Stimulated activated CD8-positive, alpha-beta memory T cell treated with anti-CD3 and anti-CD28 coated beads, Interleukin-4, amount 100 ng/mL, for 48 hours (primary cell): ENCODE results near the gene EPHA1.

Experiments
- DNase-seq: peaks from one replicate; pipeline ENCODE4 v3.0.0-alpha.2; 2020

The EPHA1 gene

DNA sequence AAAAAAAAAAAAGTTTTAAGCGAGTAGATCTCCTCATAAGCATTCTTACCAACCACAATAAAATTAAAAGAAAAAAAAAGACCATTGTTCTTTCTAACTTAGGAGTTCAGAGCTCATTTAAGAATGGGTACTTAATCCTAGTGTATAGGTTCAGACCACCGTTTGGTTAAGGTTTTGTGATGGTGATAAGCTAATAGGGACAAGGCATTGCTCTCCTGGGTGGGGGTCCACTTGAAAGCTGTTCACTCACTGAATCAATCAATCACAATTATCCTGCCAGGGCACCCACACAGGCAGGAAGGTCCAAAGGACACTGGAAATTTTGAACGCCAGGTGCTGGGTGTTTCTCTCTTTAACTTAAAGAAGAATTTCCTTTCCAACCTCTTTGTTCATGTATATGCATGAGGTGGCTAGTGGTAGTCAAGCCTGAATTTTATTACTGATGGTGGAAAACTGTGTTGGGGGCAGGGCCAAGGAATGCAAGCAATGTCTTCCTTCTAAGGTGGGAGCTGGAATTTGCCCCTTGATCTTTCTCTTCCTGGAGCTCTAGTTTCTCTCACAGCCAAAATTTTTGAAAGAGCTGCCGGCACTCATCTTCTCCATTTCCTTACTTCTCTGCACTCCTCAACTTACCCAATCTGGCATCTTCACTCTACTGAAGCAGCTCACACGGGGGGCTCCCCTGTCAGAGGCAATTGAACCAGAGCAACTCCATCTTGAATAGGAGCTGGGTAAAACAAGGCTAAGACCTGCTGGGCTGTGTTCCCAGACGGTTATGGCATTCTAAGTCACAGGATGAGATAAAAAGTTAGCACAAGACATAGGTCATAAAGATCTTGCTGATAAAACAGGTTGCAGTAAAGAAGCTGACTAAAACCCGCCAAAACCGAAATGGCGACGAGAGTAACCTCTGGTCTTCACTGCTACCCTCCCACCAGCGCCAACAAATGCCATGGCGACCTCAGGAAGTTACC is 38.7 kb downstream of the EPHA1 start:
- DNase-seq: no peak

DNA sequence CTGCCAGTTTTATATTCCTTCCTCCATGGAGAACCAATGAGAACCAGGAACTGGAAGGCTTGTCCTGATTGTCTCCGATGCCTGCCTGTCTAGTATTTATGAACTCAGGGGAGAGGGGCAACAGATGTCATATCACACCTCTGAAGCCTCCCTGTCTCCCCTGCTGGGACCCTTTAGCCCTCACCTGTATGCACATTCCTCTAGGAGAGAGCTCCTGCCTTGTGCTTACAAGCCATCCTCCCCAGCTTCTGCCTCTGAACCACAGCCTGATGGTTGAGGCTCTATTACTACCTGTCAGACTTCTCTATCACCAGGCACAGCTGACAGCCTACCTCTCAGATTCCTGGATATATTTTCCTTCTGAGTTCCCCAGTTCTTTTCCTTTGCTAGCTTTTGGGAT is 40.3 kb downstream of the EPHA1 start:
- DNase-seq: no peak

DNA sequence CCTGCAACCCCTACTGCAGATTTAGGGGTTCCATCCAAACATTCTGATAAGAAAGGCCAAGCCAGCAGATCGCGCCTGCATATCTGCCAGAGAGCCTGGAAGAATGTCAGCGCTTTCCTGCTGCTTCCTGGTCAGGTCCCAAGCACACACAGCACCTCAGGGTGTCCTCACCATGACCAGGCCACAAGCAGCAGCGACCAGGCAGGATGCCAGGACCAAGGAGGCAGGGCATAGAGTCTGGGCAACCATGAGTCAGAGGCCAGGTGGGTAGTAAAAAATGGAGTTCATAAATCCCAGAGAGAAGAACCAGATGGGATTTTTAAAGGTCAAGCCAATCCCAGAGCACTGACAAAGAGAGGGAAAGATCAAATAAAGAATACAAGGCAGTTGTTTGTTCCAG is 40.7 kb downstream of the EPHA1 start:
- no peak for DNase-seq

DNA sequence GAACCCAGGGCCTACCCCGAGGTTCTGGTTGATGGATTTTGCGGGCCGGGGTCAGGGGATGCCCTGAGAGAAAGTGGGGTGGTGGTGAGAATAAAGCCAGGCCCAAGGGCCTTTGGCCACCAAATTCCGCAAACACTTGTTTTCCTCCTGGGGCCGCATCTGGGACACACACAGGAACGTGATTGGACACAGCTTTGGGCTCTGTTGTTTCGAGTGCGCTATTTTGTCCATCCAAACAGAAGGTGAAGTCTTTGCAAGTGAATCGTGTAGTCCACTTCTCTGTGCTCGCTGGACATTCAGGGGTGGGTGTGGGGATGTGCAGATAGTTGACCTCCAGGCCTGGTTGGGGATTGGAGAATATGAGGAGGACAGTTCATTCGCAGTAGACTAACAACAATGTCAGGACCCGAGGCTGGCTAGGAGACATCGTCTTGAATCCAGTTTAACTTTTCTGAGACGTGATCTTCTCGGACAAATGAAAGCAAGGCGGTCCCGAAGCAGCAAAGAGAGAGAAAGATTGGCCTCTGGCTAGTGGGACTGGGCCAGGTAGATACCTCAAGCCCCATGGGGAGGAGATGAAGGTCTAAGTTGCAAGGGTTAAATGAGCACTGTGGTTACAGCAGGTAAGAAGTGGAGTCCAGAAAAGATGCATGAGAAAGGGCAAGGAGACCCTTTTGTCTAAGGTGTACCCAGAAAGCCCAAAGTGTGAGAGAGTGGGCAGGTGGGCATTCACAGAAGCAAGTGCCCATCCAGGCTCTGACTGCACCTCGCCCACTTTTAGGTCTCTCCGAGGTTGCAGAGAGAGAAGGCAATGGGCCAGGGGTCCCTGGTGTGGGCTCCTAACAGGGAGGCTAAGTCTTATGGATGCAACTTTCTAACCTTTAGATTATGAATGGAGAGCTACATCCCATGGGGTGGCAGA is 45.4 kb downstream of the EPHA1 start:
- no peak for DNase-seq

DNA sequence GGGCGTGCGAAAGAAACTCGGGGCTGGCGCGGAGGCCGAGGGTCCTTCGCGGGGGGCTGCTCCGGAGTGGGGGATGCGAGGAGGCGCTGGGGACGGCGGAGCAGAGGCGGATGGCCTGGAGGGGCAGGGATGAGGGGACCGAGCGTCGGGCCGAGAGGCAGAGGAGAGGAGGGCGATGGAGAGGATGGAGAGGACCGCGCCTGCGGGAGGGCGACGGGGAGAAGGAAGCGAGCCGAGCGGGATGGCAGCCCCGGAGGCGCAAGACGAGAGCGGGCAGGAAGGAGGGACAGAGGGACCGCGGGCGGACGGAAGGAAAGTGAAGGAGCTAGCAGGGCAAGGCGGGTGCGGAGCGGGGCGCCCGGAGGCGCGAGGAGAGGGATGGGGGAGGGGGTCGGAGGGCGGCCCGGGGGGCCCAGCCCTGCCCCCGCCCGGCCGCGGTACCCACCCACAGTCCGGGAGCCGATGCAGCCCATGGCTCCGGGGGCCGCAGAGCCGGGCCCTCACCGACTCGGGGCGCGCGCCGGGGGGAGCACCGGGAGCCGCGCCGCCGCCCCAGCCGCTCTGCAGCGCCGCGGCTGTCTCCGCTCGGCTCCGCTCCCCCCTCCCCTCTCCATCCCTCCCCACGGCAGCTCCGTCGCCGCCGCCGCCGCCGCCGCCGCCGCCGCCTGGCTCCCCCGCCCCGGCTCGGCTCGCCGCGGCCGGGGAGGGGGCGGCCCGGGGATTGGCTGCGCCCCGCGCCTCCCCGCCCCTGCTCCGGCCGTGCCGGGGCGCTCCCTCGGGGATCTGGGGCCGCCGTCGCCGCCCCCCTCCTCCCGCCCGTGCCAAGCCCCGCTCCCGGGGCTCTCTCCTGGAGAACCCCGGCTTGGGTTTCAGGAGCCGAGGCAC is 46.3 kb downstream of the EPHA1 start, which contains the start of gene FAM131B:
FAM131B (minus strand) TSS at position 583 of the 885 bp plus-strand sequence; CDS start at position 473, 110 bp downstream.
- peak; percentile 52 for DNase-seq

DNA sequence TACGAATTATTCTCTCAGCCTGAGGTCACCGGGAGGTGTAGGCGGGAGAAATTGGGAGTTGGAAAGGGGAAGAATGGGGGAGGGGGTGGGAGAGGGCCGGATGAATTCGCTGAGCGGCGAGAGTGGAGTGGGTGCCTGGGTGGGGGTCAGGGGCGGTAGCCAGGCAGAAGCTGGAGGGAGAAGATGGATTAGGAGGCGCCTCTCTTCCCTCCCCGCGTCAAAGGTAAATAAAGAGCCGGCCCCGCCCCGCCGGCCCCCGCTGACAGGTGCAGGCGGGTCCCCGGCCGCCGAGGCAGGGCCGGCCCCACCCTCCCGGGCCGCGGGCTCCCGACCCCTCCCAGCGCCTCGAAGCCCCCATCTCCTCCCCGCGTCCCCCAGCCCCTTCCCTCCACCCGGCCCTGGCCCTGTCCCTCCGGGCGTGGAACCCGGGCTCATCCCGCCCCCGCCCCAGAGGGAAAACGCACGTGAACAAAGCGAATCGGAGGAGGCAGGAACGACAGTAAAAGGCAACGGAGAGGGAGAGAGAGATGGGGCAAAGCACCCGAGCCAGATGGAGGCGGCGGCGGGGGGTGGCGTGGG is 47.0 kb downstream of the EPHA1 start:
- DNase-seq: no peak

DNA sequence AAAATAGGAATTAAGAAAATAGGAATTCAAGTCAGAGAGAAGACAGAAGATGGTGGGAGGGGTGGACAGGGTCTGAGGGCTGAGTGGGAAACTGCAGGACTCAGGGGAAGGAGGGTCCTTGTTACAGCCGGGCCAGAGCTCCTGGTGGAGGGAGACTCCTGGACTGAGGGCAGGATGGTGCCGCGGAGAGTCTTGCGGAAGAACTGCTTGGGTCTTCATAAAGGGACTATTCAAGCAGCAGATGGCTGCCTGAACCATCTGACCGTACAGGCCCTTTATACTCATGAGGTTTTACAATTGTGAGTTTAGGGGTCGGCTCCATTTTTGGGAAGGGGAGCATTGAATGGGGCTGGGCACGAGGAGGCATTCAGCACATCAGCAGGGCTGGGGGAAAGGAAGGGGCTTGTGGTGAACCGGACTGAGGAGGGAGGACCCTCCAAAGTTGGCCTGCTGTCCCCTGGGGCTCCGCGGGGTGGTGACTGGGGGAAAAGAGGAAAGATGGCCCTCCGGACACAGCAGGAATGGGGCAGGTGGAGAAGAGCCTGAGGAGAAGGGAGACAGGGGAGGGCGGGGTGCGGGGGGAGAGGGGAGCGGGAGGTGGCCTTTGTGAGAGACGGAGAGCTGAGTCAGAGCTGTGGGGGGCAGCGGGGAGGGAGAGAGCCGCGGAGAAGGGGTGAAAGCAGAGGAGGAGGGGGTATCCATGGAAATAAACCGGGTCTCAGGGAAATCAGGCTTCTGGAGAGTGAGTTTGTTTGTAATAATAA is 47.7 kb downstream of the EPHA1 start:
- no peak for DNase-seq

DNA sequence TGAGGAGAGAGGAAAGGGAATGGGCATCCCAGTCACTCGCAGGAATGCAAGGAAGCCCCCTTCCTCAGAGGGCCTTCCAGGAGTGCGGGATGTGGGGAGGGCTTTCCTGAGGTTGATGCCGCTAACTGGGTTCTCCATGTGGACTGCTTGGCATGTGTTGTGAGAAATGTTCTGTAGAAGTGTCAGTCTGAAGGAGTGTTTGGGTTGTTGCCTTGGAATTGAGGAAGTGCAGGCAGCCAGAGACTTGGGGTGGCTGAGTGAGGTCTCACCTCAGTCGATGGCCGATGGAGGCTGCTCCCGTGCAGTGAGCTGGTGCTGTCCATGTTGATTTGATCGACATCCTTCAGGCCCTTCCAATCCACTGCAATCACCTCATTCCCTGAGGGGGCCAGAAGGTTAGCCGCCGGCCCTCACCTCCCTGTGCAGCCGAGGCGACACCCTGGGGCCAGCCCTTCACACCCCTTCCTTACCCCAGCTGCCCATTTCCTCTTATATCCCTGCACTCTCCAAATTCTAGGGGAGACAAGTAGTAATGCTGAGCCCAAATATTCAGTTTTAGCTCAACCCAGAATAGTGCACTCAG is 48.8 kb downstream of the EPHA1 start:
- no peak for DNase-seq

DNA sequence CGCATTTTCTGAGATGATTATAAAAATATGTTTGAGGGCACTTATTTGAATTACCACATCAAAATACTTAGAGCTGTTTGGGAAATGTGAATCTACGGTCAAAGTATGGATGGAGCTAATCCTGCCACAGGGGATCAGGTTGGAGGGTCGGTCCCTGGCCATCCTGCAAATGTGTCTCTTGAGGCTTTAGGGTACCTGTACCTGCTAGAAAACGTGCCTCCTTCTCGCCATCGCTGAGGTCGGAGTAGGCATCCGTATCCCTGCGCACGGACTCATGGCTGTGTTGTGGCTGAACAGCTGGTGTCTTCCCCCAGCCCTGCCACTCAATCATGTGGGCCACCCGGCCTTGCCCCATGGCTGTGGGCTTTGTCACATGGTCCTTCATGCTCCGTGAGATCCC is 50.0 kb downstream of the EPHA1 start:
- no peak for DNase-seq

DNA sequence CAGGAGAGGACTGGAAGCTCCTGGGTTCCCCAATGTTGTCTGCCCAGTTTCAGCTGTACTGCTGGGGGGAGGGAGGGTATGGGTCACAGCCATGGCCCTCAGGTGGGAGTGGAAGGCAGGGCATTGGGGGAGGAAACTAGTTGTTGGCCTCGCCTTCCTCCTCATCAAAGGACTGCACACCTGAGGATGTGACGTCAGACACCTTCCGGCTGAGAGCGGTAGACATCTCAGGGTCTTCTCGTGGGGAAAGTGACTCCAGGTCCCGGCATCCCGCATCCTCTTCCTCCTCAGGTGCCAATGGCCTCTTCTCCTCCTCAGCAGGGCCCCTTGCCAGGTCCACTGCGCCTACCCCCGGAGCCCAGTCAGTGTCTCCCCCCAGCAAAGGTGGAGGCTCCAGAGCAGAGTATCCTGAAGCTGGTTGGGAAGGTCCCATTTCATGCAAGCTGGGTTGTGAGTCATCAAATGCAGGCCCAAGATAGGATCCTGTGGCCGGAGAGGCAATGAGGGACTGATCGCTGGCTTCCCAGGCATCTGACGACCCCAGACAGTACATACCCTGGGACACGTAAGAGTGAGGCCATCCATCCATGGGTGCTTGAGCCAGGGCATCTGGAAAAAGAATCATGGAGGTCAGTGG is 52.1 kb downstream of the EPHA1 start:
- no peak for DNase-seq

DNA sequence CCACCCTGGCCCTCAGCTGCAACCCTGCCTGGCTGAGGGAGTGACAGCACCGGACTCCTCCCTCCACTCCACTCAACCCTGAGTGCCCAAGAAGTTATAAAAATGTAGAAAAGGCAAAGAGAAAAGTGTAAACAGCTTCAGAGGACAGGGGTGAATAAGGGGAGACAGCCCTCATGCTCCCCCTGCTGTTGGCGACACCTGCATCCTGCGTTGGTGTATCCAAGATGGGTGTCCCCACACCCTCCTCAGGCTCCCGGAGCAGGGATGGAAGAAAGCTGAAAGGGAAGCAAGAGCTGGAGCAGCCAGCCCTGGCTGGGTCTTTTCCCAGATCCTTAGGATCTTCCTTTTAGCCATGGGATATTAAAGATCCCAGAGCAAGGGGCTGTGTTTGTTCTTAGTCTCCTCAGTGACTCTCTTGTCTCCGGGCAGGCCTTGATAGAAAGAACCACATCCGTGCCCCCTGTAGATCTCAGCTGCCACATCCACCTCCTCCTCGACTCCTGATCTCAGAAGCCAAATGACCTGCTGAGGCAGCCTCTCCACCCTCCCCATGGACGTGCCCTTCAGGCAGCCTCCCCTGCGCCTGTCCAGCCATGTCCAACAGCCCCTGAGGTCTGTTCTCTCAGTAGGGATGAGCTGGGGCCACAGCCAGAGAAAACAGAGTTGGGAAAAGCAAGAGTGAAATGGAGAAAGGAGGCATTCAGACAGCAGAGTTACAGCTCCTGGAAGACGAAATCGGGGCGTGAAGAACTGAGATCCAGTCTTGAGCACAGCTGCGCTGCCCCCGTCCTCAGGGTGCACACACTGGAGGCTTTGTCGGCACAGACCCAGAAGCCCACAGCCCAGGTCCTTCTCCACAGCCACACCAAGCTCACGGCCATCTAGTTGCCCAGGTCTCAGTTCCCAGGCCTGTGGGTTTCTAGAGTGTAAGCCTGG is 52.9 kb downstream of the EPHA1 start:
- no peak for DNase-seq

DNA sequence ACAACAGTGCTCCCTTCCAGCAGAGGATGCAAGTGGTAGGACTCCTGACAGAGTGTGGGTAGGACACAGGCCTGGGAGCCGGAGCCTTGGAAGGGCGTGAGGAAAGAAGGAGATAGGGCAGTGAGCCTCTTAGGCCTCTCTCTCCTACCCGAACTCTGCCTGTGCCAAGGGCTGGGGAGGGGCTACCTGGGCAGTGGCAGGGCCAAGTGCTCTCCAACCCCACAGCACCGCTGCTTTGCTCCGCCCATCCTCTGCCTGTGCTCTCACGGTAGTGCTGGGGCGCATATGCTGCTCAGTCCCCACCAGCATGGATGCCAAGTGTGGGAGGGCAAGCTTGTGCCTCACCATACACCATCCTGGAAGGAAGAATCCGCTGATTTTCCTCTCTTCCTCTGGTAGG is 53.7 kb downstream of the EPHA1 start:
- no peak for DNase-seq

DNA sequence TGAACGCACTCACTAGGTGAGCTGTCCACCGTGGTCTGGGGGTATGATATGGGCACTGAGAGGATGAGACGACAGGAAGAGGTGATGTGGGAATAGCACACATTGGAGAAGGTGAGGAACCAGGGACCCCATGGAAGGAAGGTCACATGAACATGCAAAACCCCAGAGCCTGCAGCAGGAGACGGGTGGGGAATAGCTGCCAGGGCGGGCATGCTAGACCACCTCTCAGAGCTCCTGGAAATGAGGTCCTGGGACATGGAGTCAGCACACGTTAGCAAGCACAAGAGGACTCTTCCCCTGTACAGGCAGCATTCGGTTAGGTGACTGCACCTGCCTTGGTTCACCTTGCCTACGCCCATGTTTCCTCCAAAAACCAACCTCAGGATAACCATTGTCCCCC is 54.3 kb downstream of the EPHA1 start:
- DNase-seq: no peak

DNA sequence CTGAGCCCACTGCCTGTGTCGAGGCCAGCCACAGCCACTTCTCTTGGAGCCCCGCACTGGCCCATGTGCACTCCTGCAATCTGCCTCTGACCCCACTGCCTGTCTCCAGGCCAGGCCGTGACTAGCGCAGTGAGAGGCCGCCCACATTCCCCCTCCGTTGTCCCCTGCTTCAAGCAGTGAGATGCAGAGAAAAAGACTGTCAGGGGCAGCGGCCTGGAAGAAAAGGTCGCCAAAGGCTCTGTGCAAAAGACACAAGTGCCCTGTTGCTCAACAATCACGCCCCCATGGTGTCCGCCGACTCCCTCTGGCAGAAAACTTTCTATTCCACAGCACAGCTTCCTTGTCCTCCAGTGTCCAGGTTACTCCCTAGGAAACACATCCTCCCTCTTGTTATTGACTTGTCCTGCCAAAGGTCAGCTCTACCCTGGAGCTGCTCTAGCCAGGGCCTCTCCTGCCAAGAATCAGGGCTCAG is 56.1 kb downstream of the EPHA1 start:
- DNase-seq: no peak

DNA sequence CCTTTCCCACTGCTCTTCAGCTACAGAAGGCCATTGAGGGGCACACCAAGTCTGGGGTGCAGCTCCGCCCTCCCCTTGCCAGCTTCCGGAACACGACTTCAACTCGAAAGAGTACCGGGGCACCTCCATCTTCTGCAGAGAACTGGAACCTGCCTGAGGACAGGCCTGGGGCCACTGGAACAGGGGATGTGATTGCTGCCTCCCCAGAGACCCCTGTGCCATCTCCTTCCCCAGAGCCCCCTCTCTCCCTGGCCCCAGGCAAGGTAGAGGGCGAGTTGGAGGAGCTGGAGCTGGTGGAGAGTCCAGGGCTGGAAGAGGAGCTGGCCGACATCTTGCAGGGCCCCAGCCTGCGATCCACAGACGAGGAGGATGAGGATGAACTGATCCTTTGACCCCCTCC is 57.1 kb downstream of the EPHA1 start:
- DNase-seq: no peak

DNA sequence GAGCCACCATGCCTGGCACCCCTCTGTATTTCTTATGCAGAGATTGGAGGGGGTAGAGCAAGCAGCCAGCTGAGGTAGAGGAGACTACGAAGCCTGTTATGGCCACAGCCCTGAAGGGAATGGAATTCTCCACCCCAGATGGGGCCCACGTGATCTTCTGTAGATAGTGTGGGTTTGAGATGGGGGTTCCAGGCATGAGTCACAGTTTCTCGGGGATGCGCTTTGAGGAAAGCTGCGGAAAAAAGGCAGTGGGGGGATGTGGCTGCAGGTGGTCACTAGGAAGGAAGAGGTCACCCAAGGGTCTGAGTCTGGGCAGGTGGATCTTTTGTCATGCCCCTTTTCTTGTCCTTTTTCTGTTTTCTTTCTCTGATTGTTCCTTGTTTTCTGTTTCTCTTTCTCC is 57.6 kb downstream of the EPHA1 start:
- DNase-seq: no peak

DNA sequence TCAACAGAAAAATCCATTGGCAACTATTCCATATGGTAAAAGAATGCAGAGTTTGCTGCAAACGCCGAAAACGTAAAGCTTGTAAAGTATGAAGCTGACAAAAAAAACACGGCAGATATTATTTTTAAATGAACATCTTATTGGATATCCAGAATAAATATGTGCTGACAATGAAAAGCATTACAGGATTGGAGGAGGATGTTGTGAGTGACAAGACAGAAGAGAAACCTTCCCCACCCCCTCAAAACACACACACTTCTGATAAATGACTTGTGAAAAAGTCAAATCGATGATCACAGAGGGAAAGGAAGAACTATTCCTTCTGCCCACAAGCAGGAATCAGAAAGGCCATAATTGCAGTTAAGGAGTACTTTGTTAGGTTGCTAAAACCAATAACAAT is 60.7 kb downstream of the EPHA1 start:
- no peak for DNase-seq

DNA sequence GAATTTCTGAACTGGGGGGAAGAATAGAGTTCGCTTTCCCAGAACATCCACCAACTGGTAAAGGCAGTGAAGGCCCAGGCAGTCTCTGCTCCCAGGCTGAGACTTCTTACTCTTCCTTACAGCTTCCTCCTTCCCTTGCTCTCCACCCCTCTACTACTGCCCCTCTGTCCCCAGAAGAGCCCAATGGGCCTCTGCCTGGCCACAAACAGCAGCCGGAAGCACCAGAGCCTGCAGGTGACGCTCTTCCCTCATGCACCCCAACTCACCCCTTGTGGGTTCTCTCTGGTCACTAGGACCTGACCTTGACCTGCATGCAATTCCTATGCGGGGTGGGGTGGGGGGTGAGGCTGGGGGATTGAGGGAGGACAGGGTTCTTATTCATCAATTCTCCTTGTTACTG is 62.6 kb downstream of the EPHA1 start:
- no peak for DNase-seq

DNA sequence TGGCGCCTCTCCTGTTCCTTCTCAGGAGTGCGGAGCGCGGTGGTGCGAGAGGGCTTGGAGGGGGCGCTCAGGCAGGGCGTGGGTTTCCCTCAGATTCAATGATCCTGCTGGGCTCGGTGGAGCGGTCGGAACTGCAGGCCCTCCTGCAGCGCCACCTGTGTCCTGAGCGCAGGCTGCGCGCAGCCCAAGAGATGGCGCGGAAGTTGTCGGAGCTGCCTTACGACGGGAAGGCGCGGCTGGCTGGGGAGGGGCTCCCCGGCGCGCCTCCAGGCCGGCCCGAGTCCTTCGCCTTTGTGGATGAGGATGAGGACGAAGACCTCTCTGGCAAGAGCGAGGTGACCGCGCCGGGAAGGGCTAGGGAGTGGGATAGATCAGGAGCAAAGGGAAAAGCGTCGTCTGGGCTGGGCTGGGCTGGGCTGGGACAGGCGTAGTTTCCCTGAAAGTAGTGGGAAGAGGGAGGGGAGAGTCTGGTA is 63.2 kb downstream of the EPHA1 start:
- peak; percentile 78 for DNase-seq
